Measurements from ENCODE around the gene ZBTB40.

The ZBTB40 gene

DNA sequence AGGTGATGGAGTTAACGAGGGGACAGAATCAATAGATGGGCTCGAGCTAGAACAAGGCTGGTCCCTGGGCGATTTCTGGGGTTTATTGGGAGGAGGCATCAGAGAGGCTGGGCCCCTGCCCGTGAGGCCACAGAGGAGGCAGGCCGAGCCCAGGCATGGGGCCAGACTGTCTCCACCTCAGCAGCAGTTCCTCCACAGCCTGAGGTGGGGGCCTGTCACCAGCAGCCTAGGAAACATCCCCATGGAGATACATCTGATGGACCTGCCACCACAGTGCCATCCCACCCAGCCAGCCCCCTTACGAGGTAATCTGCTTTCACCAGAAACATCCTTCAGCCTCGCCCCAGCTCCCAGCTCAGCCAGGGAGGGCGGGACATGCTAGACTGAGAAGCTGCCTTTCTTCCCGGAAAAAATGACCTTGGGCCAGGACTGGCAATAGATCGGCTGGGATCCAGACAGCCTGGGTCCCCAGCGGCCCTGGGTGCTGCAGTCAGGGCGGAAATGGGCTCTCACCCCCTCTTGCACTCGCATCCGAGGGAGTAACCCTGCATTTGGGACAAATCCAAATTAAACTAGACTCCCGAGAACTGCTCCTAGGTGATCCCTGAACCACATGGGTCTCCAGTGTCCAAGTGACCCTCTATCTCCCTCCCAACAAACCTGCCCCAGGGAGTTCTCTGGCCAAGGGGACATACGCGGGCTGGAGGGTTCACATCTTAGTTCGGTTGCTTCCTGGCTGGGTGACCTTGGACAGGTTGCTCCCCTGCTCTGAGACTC lies 101.6 kb downstream of the ZBTB40 start:
- ChIA-PET POLR2A (ENCODE audit: low non-redundant PET) (no interaction called here), CTCF (no interaction called here)
- TF ChIP-seq, protein P1, sequence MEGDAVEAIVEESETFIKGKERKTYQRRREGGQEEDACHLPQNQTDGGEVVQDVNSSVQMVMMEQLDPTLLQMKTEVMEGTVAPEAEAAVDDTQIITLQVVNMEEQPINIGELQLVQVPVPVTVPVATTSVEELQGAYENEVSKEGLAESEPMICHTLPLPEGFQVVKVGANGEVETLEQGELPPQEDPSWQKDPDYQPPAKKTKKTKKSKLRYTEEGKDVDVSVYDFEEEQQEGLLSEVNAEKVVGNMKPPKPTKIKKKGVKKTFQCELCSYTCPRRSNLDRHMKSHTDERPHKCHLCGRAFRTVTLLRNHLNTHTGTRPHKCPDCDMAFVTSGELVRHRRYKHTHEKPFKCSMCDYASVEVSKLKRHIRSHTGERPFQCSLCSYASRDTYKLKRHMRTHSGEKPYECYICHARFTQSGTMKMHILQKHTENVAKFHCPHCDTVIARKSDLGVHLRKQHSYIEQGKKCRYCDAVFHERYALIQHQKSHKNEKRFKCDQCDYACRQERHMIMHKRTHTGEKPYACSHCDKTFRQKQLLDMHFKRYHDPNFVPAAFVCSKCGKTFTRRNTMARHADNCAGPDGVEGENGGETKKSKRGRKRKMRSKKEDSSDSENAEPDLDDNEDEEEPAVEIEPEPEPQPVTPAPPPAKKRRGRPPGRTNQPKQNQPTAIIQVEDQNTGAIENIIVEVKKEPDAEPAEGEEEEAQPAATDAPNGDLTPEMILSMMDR (conservative IDR thresholded peaks at IDR 0.05; ENCODE audit: low read depth), result no peak
- no peak overlapping the region for H3K27ac ChIP-seq
- no peak for DNase-seq (ENCODE audit: low spot score)

DNA sequence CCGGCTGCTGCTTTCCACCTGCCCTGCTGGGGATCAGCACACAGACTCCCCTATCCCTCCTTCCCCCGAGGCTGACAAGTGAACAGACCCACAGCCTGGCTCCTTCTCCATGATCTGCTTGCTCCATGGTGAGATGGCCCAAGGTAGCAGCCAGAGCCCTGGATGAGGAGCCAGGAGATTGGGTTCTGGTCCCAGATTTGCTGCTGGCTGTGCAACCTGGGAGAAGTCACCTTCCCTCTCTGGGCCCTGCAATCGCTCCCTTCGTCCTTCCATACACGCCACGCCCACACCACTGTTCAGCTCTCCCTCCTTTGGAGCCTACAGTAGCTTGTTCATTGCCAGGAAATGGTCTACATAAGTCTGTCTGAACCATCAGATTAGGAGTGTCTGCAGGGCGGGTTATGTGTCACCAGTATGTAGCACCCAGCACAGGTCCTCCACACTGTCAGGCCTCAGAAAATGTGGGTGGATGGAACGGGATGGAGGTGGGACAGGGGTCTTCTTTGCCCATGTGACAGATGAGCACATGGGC lies 102.4 kb downstream of the ZBTB40 start:
- TF ChIP-seq, protein P1 (conservative IDR thresholded peaks at IDR 0.05; ENCODE audit: low read depth), result no peak
- DNase-seq (ENCODE audit: low spot score), result no peak
- H3K27ac ChIP-seq, result no peak overlapping the region
- CTCF ChIA-PET, result no interaction called here
- POLR2A ChIA-PET (ENCODE audit: low non-redundant PET), result no interaction called here

DNA sequence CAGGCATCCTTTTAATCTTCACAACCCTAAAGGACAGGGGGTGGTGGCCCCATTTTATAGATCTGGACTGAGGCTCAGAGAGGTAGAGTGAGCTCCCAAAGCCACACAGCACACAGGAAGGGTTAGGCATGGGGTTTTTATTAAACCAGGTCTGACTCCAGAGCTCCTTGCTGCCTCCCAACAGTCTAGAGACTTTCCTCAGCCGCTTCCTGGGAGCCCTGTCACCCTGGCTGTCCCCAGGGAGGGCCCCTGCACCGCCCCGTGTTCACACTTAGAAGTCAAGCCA lies 103.7 kb downstream of the ZBTB40 start:
- POLR2A ChIA-PET (ENCODE audit: low non-redundant PET), result no interaction called here
- CTCF ChIA-PET, result no interaction called here
- no peak overlapping the region for H3K27ac ChIP-seq
- TF ChIP-seq, protein P1 (conservative IDR thresholded peaks at IDR 0.05; ENCODE audit: low read depth), result no peak
- DNase-seq (ENCODE audit: low spot score), result no peak

DNA sequence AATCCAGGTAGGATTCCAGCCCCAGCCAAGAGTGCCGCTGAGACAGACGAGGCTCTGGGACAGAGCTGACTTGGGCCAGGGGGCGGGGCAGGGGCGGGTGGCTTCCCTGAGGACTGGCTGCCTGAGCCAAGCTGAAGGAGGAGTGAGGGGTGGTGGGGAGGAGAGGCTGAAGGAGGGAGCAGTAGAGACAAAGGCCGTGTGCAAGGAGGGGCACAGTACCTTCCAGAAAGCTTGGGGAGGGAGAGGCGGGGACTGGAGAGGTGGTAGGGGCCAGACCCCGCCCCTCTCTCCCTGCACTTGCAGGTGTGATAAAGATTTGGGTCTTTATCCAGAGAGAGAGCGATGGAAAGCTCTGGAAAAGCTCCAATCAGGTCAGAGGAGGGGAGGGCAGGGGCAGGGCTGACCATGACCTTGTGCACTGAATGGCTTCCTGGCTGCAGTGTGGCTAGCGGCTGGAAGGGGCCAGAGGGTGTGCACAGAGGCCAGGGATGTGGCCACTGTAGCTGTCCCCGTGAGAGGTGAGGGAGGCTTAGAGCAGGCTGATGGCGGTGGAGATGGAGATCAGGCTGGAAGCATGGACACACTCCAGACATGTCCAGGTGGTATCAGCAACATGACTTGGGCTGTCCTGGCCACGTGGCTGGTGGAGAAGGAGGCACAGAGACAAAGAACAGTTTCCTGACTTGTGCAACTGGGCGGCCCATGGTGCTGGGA lies 104.9 kb downstream of the ZBTB40 start:
- no peak overlapping the region for H3K27ac ChIP-seq
- CTCF ChIA-PET, result interaction anchor here (0.6 kb wide), 1 partner anchor 12 kb away, joined by 3 read pairs; no protein-coding TSS in a partner anchor
- TF ChIP-seq, protein P1 (conservative IDR thresholded peaks at IDR 0.05; ENCODE audit: low read depth), result no peak
- no peak for DNase-seq (ENCODE audit: low spot score)
- POLR2A ChIA-PET (ENCODE audit: low non-redundant PET), result no interaction called here

DNA sequence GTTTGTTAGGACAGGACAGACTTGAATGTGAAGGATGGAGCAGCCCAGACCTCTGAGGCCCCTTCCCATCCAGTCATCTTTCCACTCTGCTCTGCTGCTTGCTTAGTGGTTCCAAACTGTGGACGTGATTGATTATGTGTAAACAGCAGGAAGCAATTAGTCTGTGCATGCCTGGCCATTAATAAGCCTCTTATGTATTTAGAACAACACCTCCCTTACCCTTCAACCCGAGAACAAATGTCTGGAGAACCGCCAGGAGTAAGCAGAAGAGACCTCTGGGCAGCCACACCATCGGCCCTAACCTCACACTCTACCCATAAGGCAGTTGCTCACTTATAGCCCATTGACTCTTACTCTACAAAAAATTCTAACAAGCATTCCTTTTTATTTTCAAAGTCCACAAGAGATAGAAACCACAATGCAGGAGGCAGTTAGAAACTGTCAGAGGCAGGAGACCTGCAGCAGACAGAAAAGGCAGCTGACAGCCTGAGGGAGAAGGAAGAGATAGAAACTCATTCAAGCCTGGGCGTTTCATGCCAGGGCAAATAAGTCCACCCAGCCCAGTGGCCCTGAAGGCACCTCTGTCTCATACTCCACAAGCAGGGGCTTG lies 105.8 kb downstream of the ZBTB40 start:
- POLR2A ChIA-PET (ENCODE audit: low non-redundant PET), result no interaction called here
- DNase-seq (ENCODE audit: low spot score), result no peak
- H3K27ac ChIP-seq, result no peak overlapping the region
- TF ChIP-seq, protein P1 (conservative IDR thresholded peaks at IDR 0.05; ENCODE audit: low read depth), result no peak
- CTCF ChIA-PET, result no interaction called here

DNA sequence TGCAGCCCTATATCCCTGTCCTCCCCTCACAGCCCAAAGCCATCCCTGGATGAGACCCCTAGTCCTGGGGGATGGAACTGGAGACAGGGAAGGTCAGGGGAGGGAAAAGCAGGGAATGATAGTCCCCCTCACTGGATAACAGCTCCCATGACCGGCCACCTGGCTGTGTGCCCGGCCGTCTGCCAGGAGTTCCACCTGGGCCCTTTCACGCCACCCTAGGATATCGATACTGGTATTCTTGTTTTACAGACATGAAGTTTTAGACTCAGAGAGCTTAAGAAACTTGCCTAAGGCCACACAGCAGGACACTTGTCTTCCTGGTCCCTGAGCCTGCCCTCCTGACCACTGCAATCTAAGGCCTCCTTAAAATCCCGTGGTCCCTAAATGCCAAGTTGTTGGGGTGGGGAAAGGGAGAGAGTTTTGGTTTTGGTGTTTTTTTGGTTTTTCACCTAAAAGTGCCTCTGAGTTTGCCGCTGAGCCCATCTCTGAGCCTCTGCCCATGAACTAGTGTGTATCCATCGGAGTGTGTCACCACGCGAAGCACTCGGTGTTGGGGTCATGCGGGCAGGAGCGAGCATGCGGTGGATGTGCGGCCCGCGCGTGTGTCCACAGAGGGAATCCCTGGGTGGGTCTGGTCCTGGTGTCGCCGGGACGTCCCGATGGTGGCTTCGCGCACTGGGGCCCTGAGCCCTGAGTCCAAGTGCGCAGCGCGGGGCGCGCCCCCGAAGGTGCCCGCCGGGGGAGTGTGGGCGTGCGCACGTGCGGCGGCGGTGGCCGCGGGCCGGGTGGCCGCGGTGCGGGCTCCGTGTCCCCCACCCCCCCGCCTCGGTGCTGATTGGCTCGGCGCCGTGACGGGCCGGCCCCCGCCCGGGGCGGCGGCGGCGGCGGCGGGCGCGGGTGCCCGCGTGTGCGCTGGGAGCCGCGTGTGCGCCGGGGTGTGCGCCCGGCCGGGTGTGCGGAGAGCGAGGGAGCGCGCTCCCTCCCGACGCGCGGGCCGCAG lies 111.2 kb downstream of the ZBTB40 start, which contains the start of gene EPHA8:
TSS of gene EPHA8 (plus strand) at position 906 of the 1,000 bp plus-strand sequence. CDS start 147 bp downstream, outside the sequence.
- POLR2A ChIA-PET (ENCODE audit: low non-redundant PET), result no interaction called here
- CTCF ChIA-PET, result no interaction called here
- TF ChIP-seq, protein P1 (conservative IDR thresholded peaks at IDR 0.05; ENCODE audit: low read depth), result no peak
- no peak for DNase-seq (ENCODE audit: low spot score)
- H3K27ac ChIP-seq, result no peak within 1 kb of the TSS
